Thyroid gland (tissue), 4 donors: Measurements from ENCODE around the gene NKAIN4.

ENCODE experiments used
- POLR2A ChIP-seq, 2 donors: fragments of 450-650 bp; IDR thresholded peaks; one replicate each; pipeline ENCODE4 v1.6.1; 2017; ENCODE audit warnings: antibody characterized with exemption in 2 of 2, mild to moderate bottlenecking in 2 of 2, moderate library complexity in 1 of 2
- TF ChIP-seq, protein P1 (sequence below), 6 experiments: fragments of 200-600 bp in 3 of 6; fragments of 450-650 bp in 3 of 6; sonication (generic) in 3 of 6; IDR thresholded peaks; one replicate each; pipeline ENCODE4 v1.5.1; 2016 to 2019; ENCODE audit warnings: antibody characterized with exemption in 6 of 6, mild to moderate bottlenecking in 2 of 6, inconsistent platforms in 1 of 6, moderate library complexity in 1 of 6

DNA sequence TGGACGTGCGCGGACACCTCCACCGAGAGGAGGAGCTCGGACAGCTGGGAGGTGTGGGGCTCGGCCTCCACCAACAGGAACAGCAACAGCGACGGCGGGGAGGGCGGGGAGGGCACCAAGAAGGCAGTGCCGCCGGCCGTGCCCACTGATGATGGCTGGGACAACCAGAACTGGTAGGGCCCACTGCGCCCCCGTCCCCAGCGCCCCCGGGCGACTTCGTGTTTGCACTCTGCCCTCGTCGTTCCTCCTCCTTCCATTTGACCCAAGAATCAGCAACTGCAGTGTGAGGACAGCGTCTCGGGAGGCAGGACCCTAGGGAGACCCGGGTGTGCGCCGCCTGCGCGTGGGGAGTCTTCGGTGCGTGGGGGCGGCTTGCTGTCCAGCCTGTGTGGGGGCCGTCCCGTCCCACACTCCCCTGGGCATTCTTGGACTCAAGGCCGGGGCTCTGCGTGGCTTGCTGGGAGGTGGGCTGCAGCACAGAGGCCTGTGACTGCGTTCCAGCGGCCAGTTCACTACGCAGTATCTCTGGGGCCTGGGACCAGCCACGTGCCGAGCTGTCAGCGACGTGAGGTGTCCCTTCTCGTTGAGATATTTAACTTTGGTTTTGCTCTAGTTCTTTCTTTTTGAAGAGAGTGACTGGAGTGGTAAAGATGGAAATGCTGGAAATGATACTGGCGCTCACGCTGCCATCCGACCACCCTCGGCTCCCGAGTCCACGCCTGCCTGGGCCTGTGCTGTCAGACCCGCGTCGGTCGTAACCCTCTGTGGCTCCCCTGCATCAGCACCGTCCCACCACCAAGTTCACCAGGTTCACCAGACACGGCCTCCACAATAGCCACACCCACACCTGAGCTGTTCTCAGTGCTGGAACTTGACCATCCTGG, 33.7 kb upstream of the NKAIN4 start:
- TF ChIP-seq, protein P1, sequence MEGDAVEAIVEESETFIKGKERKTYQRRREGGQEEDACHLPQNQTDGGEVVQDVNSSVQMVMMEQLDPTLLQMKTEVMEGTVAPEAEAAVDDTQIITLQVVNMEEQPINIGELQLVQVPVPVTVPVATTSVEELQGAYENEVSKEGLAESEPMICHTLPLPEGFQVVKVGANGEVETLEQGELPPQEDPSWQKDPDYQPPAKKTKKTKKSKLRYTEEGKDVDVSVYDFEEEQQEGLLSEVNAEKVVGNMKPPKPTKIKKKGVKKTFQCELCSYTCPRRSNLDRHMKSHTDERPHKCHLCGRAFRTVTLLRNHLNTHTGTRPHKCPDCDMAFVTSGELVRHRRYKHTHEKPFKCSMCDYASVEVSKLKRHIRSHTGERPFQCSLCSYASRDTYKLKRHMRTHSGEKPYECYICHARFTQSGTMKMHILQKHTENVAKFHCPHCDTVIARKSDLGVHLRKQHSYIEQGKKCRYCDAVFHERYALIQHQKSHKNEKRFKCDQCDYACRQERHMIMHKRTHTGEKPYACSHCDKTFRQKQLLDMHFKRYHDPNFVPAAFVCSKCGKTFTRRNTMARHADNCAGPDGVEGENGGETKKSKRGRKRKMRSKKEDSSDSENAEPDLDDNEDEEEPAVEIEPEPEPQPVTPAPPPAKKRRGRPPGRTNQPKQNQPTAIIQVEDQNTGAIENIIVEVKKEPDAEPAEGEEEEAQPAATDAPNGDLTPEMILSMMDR (IDR thresholded peaks at IDR 0.05), result no peak
- no peak for TF ChIP-seq POLR2A (IDR thresholded peaks at IDR 0.05)
